ENCODE data around the gene TMEM191C.
"Not testable (repeated sequence)": the region's sequence is repeated elsewhere in the genome, so short reads cannot be mapped to it uniquely, and the experiment has no call there.

The TMEM191C gene

DNA sequence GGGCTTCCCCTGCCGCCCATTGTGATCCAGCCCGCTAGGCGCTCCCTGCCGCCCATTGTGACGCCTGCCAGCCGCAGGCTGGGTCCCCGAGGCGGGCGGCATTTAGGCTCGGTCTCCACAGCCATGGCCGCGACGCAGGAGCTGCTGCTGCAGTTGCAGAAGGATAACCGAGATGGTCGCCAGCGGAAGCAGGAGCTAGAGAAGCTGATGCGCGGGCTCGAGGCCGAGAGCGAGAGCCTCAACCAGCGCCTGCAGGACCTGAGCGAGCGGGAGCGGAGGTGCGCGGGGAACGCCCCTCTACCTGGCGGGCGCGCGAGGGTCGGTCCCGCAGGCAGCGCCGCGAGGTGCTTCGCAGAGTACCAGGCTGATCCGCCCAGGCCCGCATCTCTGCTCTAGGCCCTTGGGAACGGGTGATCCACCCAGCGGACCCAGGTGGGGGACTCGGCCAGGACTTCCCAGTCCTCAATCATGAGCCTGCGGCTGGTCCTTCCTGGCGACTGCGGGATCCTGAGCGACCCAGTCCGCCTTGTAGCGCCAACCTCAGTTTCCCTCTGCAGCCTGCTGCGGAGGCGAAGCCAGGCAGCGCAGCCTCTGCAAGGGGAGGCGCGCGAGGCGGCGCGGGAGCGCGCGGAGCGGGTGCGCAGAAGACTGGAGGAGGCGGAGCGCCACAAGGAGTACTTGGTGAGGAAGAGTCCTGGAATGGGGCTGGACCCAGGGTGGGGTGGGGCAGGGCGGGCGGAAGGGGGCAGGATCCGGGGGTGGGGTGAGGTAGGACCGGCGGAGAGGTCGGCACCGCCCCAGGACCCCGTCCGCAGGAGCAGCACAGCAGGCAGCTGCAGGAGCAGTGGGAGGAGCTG is at the start of gene TMEM191C:
Gene TMEM191C (plus strand): TSS at position 51 of the 857 bp plus-strand sequence. CDS start 73 bp downstream, at position 124.
- DNase-seq, result not testable (repeated sequence)

GRCh38 chr22:21417853-21418252 is 49.3 kb upstream of the TMEM191C start:
- not testable (repeated sequence) for DNase-seq

DNA sequence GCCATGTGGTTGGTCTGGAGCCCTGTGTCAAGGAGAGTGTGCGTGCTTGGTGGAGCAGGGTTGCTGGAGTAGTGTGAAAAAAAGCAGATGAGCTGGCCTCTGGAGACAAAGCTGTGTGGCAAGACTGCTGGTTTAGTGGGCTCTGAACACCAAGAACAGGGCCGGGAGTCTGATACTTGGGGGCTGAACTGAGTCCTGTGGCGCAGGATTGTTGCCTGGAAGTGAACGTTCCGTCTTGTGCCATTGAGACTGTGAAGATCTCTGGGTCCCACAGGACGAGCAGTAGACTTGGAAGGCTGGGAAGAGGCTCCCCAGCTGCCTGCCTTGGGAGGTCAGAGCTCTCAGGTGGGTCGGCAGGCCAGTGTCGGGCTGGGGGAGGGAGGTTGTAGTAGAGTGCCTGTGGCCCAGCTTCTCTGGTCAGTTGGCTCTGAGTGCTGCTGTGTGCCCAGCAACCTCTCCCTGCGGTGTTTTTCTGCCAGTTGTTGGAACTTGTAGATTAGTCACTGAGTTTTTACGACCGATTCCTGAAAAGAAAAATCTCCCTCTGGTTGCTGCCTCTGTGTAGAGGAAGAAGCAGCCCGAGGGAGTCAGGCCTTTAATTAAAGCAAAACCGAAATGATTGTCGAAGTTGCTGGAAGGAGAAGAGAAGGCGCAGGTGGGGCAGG is 48.1 kb upstream of the TMEM191C start:
- DNase-seq, result not testable (repeated sequence)

DNA sequence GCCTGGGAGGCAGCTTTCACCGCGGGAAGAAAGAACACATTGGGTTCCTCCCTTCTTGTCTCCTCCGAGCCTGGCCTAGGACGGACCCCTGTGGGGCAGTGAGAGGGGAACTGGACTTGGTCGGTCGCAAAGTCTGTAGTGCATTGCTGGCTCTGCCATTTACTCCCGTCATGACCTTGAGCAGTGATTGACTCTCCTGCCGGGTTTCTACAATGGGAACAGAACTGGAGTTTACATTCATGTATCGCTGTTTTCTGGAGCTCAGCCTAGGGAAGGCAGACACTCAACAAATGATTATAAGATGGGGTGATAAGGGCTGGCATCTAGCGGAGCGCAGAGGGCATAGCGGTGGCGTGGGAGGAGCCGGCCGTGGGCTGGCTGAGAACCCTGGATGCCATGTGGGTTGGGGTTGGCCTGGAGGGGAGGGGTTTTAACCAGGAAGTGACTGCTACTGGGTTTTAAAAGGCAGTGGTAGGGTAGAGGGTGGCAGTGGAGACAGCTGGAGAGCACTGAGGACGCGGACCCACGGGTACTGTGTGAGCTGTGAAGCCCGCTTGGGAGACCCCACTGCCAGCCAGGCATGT is 46.9 kb upstream of the TMEM191C start:
- not testable (repeated sequence) for DNase-seq

DNA sequence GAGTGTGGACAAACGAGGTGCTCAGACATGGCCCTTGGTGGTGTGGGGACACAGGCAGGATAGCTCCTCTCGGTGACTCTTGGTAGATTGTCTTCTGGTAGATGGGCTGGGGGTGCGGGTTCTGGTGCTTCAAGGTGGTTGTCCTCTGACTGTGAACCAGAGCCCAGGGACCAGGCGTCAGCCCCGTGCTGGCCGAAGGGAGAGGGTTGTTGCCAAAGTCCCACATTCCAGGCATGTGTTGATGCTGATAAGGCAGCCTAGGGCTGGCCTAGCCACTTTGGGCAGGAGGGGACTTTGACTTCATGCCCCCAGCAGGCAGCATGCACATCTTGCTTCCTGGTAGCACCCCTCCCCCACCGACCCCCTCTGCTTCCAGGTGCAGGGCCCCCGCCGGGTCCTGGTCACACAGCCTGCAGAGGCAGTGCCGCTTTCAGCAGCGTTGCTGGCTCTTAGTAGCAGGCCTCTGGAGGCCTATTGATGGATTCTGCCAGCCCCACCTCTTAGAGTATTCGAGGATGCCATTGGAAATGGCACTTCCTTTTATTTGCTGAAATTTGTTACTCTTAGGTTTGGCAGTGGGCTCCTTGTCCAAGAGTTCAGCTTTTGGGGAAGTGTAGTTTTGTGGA is 43.0 kb upstream of the TMEM191C start:
- not testable (repeated sequence) for DNase-seq

GRCh38 chr22:21434378-21435233 is 32.6 kb upstream of the TMEM191C start:
- not testable (repeated sequence) for DNase-seq

- DNase-seq, result not testable (repeated sequence)
These were observed 31.0 kb upstream of the TMEM191C start for GRCh38 chr22:21435998-21436810.

GRCh38 chr22:21438013-21438412 is 29.2 kb upstream of the TMEM191C start:
- not testable (repeated sequence) for DNase-seq

DNA sequence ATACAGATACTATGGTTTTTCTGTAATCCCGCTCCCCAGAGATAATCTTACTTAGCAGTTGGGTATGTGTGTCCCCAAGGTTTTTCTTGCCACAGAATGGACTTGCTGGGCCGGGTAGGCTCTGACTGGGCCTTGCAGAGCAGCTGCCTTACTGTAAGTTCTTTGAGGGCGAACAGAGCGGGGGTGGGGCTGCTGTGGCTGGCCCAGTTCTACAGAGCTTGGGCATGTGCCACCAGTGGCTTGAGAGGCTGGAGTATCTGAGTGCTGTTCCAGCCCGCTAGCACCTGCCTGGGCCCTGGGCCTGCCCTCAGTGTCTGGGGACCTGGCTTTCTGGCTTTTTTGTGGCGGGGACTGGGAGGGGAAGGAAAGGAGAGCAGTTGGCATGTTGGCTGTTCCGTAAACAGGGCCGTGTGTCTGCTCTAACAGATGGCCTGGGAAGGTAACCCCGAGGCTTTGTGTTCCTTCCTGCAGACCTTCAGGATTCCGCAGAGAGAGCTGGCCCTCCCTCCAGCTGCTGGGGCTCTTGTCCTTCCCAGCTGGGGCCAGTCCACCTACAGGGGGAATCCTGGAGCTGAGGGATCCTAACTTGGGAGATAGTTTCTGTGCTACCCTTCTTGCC is 27.1 kb upstream of the TMEM191C start:
- not testable (repeated sequence) for DNase-seq

DNA sequence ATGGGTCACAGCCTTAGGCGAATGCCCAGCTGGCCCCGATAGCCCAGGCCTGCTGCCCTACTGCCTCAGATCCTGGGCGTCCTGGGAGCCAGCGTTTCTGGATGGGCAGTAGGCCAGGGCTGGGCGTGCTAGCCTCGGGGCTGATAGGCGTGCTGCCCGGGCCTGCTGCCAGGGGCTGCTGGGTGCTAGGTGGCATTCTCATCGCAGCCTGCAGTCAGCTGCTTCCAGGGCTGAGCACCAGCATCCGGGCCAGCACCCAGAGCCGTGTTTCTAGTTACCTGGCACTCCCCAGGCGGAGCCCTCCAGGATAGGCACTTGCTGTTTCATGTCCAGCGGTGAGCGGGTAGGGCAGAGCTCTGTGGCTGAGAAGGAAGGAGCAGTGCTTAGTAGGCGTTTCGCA is 26.5 kb upstream of the TMEM191C start:
- DNase-seq, result not testable (repeated sequence)

GRCh38 chr22:21441170-21441569 is 26.0 kb upstream of the TMEM191C start:
- not testable (repeated sequence) for DNase-seq

- DNase-seq, result not testable (repeated sequence)
These were observed 25.1 kb upstream of the TMEM191C start for GRCh38 chr22:21442123-21442522.

DNA sequence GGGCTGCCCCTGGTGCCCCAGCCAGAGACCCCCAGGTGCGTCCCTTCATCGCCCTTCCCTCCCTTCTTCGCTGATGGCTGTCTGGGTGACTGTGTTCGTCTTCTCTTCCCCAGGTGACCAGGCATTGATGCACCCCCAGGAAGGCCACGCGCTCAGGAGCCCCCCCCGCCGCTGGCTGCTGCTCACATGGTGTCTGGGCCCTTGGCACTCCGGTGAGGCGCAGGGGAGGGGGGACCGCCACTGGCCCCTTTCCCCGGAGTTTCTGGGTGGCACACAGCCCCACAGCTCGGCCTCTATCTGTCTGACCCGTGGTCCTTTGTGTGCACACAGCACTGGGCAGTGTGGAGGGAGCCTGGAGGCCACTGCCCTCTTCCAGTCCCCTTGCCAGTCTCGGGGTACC is 24.5 kb upstream of the TMEM191C start:
- DNase-seq, result not testable (repeated sequence)

- no peak for DNase-seq
These were observed 24.0 kb upstream of the TMEM191C start for GRCh38 chr22:21443057-21443734.

- DNase-seq, result no peak
These were observed 23.3 kb upstream of the TMEM191C start for GRCh38 chr22:21443735-21444421.

DNA sequence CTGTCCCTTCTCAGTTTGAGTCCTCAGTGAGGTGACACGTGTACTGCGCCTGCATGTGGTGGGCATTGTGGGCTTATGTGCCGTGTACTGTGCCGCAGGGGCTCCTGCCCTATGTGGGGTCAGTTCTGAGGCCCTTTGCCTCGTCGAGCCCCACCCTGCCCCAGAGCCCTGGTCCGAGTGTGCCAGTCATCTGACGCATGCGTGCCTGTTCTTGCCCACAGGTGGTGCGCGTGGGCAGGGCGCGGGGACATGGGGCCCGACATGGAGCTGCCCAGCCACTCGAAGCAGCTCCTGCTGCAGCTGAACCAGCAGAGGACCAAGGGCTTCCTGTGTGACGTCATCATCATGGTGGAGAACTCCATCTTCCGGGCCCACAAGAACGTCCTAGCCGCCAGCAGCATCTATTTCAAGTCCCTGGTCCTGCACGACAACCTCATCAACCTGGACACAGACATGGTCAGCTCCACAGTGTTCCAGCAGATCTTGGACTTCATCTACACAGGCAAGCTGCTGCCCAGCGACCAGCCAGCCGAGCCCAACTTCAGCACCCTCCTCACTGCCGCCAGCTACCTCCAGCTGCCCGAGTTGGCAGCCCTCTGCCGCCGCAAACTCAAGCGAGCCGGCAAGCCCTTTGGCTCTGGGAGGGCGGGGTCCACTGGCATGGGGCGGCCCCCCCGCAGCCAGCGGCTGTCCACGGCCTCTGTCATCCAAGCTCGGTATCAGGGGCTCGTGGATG is 22.3 kb upstream of the TMEM191C start:
- DNase-seq, result no peak

GRCh38 chr22:21445437-21446127 is 21.6 kb upstream of the TMEM191C start:
- DNase-seq, result no peak

All from CD4-positive, alpha-beta T cell treated with Interleukin-15 for 1 hour (primary cell).